Muscle of back (tissue), 11 donors: ENCODE data around the gene SSBP4. TPM values are rescaled to one million over a fixed set of nuclear protein-coding genes. Genes with fewer than 3 reads are reported as not detected.
A peak's percentile ranks its signal among the peaks of the same experiment; 100 is the strongest.

Experiments
- DNase-seq, 3 donors: peaks; one replicate each; pipeline versions ENCODE4 v3.0.0 to v3.0.0-alpha.2; 2013
- polyA plus RNA-seq, 10 donors: library from polyadenylated mRNA; unstranded; fragments of 120-200 nt; gene quantifications; one replicate each; pipeline ENCODE4 v1.2.1, GENCODE V29; 2013; ENCODE audit not compliant: insufficient read length in 10 of 10

SSBP4 gene
- polyA plus RNA-seq, 10 donors, result 65.2 to 124 (median 96.0) TPM

DNA sequence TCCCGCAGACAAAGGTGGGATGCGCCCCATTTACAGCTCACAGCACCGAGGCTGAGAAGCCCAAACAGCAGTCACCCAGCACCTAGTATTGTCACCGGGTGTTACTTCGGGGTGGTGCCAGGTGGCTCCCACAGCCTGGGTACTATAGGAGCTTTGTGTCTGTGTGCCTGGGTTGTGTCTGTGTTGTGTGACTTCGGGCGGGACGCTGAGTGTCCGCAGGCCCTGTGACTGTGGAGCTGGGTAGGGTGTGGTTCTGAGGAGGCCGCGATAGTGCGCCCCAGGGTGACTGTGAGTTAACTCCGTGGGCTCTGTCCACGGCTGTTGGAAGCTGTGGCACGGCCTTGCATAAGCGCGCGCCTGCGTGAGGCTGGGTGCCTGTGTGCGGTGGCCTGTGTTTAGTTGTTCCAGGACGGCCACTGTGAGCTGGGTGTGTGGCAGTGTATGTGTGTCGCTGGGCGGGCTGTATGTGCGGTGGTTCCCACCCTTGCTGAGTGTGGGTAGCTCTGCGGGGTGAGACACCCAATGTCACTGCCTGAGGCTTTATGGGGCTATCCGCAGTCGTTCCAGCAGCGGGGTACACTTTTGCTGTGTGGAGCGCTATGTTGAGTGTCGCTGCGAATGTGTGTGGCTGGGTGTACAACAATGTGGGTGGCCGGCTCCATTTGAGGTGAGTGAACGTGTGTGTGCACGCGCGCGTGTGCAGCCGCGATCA, 559 bp upstream of the SSBP4 start:
- peak in 1 of 3 donors; percentile 93 for DNase-seq

DNA sequence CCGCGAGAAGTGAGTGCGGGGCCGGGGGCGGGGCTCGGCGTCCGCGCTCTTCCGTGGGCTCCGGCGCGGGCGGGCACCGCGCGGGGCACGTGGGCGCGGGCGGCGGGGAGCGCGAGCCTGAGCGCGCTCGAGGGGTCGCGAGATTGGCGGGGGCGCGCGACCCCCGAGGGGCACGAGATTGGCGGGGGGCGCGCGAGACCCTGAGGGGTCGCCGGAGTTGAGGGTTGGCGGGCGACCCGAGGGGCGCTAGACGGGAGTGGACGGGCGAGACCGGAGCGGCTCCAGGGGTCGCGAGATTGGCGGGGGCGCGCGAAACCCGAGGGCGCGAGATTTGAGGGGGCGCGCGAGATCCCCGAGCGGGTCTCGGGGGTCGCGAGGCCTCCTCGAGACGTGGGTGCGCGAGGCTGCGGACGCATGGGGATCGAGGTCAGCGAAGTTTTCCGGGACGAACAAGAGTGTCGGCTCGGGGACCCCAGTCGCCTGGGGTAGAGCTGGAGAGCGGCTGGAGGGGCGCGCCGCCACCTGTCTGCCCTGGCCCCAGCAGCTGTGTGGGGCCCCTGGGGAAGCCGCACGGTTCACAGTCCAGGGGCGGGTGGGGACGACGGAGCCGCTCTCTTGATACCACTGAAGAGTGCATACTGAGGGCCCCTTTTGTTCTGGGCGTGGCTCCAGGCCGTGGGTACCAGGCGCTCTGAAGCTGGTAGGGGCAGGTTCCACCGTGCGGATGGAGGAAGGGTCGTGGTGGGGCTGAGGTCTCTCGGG, 682 bp downstream of the SSBP4 start:
- DNase-seq, result peak in 1 of 3 donors; percentile 74

DNA sequence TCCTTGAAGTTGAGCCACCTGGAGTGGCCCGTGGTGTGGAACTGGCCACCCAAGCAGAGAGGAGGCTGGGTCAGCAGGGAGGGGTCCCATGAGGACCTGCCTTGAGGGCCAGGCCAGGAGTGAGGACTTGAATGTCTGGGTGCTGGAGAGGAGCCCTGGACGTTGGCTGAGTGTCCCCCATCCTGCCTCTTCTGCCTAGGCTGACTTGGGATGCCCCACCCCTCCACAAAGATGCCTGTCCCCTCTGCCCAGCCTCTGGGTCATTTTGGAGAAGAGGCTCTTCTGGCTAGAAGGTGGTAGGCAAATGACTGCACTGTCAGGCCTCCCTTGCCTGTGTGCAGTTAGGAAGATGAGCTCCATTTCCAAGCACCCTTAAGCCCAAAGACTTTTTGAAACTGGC, 1.7 kb downstream of the SSBP4 start:
- DNase-seq, result peak in 1 of 3 donors; percentile 25

DNA sequence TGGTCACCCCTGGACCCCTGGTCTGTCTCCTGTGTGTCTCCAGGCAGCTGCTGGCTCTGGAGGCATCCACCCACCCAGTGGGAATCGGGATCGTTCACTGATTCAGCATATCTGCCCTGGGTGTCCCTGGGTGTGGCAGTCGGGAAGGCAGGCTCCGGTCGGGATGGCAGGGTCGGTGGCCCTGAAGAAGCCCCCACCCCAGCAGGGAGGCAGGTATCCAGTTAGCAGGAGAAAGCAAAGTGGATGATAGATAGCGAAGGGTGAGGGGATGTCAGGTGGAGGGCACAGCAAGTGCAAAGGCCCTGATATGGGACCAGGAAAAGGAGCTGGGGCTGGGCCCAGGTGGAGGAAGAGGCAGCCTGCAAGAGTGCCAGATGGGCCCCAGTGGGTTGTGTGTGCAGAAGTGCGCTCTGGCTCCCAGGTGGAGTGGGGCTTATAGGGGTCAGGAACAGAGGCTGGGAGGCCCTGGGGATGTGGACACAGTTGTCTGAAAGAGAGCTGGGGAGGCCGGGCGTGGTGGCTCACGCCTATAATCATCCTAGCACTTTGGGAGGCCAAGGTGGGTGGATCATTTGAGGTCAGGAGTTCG, 2.3 kb downstream of the SSBP4 start:
- DNase-seq, result peak in 1 of 3 donors; percentile 15

DNA sequence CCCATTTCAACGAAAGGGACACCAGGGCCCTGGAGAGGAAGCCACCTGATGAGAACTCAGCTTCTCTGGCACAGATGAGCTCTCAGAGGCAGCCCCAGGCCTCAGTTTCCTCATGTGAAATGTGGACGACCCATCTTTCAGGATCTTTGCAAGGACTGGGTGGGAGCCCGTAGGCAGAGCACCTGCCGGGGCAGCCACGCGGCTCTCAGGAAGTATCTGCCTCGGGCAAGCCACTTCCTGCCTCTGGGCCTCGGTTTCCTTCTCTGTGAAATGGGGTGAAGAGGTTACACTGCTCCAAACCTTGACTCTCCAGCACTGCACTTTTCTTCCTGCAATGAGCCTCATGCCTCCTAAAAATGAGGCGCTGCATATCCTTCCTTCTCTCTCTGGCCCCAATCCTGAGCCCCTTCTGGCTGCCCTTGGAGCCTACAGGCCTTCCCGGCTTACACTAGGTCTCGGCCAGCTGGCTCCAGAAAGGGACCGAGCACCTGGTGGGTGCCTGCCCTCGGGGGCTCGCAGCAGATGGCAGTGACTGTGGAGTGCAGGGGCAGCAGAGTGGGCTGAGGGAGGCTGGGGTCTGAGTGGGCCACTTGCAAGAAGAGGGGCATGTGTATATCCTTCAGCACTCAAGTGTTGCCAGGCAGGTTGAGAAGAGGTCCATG, 3.5 kb downstream of the SSBP4 start:
- DNase-seq, result no peak

DNA sequence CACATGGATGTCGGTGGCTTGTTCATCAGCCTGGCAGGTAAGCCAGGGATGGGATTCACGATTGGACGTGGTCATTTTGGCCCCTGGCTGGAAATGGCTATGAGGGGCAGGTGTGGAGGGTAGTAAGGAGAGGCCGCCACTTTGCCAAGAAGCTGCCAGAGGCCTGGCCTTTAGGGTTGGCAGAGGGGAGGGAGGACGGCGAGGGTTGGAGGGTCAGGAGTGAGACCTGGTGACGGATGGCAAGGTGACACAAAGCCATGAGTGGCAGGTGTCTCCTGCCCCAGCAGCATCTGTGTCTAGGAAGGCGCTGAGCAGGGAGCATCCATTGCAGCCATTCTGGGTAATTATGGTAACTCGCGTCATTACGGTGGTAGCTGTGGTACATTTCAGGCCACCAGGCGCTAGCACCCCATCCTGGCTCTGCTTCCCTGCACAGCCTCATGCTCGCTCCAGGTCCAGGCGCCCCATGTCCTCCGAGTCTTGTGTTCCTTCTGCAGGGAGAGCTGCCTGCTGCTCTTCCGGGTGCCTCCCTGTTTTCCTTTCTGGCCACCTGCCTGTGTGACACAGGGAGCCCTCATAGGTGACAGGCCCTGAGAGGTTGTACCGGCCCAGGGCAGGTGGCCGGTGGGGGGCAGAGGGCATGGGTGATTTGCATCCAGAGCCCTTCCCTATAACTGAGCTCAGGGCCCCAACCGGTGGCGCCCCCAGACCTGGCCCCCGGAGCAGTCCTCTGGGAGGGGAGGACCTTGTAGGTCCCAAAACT, 4.2 kb downstream of the SSBP4 start:
- no peak for DNase-seq

DNA sequence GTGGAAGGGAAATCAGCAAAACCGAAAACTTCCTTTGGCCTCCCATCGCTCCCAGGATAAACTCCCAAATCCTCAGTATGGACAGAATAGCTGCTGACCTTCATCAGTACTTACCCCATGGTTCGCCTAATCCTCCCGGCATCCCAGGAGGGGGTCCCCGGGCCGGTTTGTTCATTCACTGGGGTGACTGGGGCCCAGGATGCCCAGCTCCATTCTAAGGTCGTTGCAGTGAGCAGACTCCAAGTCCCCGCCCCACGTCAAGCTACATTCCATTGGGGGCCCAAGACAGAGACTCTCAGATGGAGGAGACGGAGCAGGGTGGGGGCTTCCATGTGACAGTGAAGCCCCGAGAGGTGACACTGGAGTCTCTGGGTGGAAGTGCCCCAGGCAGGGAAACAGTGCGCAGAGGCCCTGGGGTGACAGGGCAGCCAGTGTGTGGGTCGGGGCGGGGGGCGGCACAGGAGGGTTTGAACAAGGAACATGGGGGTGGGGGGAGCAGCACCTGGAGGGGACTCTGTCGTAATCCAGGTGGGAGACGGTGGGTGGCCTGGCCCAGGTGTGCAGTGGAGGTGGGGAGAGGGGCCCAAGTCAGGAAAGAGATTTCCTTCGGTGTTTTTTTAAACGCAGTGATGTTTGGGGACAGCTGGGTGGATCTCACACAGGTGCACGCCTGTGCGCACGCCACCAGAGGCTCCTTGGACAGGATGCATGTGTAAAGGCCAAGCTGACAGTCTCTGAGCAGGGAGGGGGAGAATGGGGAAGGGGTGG, 5.1 kb downstream of the SSBP4 start:
- DNase-seq, result no peak

DNA sequence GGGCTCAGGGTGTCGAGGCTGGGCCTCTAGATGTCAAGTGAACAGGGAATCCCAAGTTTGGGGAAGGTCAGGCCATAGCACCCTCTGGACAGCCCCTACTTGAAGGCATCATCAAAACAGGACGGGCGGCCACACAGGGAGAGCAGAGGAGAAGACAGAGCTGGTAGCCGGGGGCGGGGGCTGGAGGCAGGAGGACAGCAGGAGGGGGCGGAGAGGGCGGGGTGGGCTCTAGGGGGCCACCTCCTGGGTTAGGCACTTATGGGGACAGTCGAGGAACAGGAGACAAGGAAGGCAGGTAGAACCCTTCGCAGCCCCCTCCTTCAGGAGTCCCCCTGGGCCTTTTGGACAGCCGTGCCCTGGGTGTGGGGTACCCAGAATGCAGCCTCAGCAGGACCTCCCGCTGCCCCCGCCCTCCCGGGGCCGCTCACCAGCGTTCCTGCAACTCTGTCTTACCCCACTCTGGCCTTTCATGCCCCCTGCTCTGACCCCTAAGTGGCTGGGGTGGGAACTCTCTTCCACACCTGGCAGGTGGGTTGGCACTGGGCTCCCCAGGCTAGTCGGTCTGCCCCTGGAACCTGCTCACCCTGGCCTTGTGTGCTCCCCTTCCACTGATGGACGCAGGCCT, 5.8 kb downstream of the SSBP4 start:
- DNase-seq, result no peak

DNA sequence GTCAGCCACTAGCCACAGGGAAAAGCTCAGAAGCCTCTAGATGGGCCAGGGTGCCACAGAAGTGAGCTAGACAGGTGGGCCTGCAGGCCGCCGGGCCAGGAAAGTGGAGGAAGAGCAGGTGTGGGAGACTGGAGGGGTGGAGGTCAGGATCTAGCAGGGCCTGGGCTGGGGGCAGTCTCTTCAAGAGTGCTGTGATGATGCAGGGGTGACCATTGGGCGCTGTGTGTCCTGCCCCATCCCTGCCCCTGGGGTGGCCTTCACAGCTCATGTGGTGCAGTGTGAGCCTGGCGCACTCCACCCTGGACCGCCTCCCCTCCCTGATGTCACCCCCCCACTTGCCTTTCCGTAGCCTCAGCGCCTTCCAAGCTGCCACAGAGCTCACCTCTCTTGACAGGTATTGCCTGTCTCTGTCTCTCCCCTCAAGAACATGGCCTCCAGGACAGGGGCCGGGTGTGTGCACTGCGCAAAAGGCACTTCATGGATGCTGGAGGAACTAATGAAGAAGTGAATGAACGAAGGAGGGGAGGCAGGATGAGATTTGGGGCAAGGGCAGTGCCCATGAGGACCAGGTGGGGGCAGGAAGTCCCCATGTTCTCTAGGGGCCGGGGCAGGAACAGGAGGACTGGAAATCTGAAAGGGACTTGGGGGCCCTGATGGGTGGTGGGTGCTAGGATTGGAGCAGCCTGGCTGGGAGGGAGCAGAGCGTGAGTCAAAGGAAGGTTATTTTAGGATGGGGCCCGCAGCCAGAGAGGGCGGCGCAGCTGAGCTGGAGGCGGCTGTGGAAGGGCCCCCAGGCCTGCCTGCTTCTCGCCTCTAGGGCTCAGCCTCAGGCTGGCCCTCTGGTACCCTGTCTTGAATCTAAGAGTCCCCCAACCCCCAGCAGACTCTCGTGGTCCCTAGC, 6.6 kb downstream of the SSBP4 start:
- peak; percentile 74 to 86 (median 78) for DNase-seq

DNA sequence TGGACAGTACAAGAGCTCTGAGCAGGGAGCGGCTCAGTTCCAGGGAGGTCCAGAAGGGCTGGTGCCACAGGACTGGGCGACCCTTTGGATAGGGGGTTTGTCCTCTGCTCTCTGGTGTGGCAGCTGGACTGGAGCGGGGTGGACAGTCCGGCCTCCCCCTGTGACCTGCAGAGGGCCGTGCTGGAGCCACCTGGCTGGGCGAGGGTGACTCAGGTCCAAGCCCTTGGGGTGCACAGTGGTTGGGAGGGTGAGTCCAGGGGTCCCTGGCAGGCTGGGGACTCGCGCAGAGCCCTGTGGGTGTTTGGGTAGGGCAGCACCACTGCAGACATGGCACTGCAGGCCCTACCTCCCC, 7.2 kb downstream of the SSBP4 start:
- DNase-seq, result no peak

DNA sequence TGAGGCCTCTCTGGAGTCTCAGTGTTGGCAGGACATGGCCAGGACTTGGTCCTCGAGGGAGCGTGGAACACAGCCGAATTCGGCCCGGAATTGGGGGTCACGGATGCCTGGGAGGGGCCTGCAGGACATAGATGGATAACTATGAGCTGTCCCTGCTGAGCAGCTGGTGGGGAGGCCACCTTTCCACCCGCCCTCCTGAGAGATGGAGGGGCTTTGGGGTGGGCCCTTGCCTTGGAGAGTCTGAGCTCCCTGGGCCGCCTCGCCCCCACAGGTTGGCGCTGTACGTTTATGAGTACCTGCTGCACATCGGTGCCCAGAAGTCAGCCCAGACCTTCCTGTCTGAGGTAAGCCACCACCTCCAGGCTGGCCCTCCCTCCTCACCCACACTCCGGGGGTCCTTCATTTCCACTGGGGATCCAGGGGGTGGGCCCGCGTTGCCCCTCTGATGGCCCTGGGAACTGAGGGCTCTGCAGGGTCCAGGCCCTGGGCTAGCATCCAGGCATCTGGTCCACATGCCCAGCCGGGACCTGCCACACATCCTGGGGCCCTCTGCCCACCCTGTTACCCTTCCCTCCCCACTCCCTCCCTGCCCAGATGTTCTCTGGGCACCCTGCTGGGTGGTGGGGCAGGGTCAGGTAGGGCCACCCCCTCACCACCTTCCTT, 8.0 kb downstream of the SSBP4 start:
- no peak for DNase-seq

DNA sequence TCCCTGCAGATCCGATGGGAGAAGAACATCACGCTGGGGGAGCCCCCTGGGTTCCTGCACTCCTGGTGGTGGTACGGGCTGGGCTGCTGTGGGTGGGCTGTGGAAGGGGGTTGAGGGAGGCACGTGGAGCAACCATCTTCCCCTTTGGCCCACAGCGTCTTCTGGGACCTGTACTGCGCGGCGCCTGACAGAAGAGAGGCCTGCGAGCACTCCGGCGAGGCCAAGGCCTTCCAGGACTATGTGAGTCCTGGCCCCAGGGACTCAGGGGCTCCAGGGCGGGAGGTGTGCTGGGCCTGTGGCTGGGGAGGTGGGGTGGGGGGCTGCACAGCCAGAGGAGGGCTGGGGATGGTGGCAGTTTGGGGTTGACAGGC, 8.5 kb downstream of the SSBP4 start:
- DNase-seq, result no peak

DNA sequence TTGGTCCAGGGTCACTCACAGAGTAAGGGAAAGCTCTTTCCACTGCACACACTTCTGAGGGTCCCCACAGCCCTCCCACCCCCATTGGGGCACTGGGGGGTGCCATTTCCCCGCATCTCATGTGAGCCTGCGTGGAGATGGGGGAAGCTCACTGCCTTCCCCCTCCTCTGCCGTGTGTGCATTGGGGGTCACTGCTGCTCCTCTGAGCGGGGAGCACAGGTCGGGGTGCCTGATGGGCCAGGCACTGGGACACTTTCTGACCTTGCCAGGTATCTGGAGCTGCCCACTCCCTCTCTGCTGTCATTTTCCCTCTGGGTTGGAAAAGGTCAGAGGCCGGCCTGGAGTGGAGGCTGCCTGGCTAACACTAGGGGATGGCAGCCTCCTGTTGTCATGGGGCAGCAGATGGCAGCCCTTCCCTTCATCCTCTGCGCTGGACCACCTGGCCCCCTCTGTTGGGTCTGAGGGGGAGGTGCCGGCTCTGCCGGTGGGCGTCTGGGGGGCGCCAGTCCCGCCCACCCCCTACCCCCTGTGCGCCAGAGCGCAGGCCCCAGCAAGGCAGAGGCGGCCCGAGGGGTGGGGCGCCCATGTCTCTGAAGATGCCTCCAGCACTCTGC, 9.1 kb downstream of the SSBP4 start:
- no peak for DNase-seq

DNA sequence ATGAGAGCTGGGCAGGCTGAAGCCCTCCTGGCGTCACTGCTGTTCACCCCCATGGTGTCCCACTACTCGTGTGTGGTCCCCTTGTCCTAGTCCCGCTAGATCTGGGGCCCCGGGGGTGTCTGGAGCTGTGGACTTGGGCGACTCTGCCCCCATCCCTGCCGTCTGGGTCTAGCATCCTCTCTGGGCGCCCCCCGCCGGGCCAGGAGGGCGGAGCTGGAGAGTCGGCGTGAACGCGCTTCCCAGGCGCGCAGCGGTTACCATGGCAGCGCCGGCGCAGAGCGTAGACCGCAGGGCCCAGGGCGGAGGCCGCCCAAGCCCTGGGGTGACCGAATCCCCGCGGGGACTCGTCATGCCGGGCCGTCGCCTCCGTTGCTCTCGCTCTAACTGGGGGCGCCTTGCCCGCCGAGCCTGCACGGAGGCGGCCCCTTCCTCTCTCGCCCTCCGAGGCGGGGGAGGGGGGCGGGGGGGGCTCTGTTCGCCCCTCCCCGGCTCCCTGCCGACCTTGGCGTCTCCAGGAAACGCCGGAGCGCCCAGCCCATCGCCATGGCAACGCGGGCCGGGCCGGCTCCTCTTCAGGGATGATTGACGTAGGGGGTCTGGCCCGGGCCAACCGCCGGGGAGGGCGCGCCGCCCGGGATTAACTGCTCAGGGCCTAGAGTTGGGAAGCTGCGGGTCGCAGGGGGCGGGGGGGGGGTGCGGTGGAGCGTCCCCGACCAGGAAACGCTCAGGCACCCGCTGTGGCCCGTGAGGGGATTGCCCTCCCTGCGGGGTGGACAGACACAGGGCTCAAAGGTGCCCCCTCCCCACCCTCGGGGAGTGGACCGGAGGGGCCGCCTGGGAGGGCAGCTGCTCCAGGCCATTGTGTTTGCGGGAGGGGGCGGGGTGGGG, 9.8 kb downstream of the SSBP4 start:
- peak; percentile 76 to 89 (median 80) for DNase-seq

DNA sequence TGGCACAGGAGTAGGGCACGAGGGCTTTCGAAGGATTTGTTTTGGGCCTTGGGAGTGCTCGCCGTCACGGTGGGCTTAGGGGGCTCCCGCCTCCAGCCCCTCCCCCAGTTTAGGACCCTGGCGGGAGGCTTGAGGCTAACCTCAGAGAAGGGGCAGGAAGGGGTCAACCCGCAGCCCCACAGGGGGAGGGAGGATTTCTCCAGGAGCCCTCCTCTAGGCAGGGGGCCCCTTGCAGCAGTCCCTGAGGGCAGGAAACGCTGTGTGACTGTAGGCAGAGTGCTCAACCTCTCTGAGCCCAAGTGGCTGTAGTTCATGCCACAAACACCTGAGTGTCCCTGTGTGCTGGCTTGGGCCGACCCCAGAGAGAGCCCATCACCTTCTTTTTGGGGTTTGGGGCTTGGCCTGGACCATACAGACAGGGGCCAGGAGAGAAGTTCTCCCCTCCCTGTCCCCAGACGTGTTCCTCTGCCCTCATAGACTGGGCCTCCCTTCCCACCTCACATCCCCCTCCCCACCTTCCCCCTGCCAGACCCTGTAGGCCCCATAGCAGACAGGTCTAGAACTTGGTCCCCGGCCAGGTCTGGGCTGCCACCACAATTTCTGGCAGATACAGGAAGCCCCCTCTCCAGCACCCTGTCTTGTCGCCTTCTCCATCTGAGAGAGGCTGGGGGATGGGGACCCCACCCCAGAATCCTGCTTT, 10.7 kb downstream of the SSBP4 start:
- no peak for DNase-seq

DNA sequence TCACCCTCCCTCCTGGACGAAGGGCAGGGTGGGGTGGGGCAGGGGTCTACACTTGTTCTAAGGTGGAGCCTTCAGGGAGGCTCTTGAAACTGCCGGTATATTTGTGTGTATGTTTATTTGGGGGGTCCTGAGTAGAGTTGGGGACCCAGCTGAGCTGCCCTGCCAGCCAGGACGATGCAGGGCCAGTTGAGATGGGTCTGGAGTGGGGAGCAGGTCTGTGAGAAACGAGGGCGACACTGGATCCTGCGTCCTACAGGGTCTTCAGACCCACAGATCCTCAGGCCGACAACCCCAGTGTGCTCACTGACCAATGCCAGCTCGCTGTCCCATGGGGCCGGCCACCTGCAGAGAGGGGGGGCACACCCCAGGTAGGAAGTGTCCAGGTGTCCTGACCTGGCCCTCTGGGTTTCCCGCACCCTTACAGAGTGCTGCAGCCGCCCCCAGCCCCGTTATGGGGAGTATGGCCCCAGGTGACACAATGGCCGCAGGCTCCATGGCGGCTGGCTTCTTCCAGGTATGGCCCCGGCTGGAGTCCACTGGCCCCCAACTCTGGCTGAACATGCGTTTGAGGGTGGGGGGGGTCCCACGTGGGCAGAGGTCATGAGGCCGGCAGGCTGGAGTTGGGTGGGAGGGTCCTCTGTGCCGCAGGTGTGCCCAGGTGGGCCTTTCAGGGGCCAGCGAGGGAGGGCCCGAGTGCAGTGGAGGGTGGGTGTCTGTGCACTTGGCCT, 11.4 kb downstream of the SSBP4 start:
- no peak for DNase-seq
